ENCODE data around the gene SLC12A7.
"Not testable (repeated sequence)": the region's sequence is repeated elsewhere in the genome, so short reads cannot be mapped to it uniquely, and the experiment has no call there.

SLC12A7 gene

DNA sequence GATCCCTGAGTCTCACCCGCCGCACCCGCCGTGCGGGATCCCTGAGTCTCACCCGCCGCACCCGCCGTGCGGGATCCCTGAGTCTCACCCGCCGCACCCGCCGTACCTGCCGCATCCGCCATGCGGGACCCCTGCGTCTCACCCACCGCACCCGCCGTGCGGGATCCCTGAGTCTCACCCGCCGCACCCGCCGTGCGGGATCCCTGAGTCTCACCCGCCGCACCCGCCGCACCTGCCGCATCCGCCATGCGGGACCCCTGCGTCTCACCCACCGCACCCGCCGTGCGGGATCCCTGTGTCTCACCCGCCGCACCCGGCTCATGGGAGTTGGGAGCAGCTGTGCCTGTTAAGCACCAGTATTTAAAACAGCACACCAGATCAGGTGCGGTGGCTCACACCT lies 50.6 kb downstream of the SLC12A7 start:
- not testable (repeated sequence) for H3K9ac ChIP-seq (ENCODE audit: low read length); H3K4me1 ChIP-seq (ENCODE audit: control insufficient read depth, insufficient read depth, low read length); H3K9me3 ChIP-seq (ENCODE audit: control insufficient read depth, low read length); H3K27me3 ChIP-seq (replicated peaks; ENCODE audit: control insufficient read depth, insufficient read depth, low read length); H3K4me3 ChIP-seq (ENCODE audit: low read length); DNase-seq (ENCODE audit: low read depth)
- H3K36me3 ChIP-seq (ENCODE audit: control insufficient read depth, insufficient read depth, low read length, severe bottlenecking): peaks cover 34% of the 10 kb centered on the region

DNA sequence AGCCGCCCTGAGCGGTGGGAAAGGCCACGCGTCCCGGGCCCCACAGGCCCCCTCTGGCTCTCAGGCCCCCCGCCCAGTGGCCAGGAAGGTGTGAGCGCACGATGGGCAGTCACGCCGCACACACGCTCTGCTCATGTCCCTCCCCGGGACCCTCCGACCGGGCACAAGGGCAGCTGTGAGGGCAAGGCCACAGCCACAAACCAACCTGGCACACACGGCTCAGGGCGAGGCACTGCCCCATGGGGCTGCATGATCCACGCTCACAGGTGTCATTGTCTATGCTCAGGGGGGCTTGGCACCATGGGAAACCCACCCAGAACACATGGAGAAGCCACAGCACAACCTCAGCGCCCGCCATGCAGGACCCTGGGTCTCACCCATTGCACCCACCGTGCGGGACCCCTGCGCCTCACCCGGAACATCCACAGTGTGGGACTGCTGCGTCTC lies 51.3 kb downstream of the SLC12A7 start:
- Histone ChIP-seq H3K9ac (ENCODE audit: low read length) (no peak overlapping the region), H3K36me3 (ENCODE audit: control insufficient read depth, insufficient read depth, low read length, severe bottlenecking) (peaks cover 37% of the 10 kb centered on the region), H3K4me1 (ENCODE audit: control insufficient read depth, insufficient read depth, low read length) (no peaks in the 10 kb centered on the region), H3K9me3 (ENCODE audit: control insufficient read depth, low read length) (no peaks in the 10 kb centered on the region), H3K27me3 (replicated peaks; ENCODE audit: control insufficient read depth, insufficient read depth, low read length) (no peaks in the 10 kb centered on the region), H3K4me3 (ENCODE audit: low read length) (no peak overlapping the region)
- no peak for DNase-seq (ENCODE audit: low read depth)

DNA sequence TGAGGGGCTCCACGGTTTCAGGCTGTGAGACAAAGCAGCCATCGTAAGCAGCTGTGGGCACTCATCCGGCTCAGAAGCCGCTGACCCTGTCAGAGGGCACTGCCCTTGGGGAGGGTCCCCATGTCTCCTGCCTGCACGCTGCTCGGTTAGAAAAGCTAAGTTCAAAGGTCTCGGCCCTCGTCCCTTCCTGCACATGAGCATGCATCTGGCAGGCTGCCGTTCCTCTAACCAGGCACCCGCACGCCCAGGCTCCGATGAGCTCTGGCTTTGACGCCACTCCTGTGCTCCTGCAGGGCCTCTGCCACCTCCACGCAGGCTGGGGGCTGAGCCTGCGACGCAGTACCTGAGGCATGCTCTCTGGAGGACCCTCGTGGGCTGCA lies 52.0 kb downstream of the SLC12A7 start:
- no peak overlapping the region for H3K9ac ChIP-seq (ENCODE audit: low read length)
- no peak overlapping the region for H3K4me3 ChIP-seq (ENCODE audit: low read length)
- no peak for DNase-seq (ENCODE audit: low read depth)
- no peaks in the 10 kb centered on the region for H3K9me3 ChIP-seq (ENCODE audit: control insufficient read depth, low read length)
- H3K36me3 ChIP-seq (ENCODE audit: control insufficient read depth, insufficient read depth, low read length, severe bottlenecking): peaks cover 42% of the 10 kb centered on the region
- H3K27me3 ChIP-seq (replicated peaks; ENCODE audit: control insufficient read depth, insufficient read depth, low read length): no peaks in the 10 kb centered on the region
- H3K4me1 ChIP-seq (ENCODE audit: control insufficient read depth, insufficient read depth, low read length): no peaks in the 10 kb centered on the region

DNA sequence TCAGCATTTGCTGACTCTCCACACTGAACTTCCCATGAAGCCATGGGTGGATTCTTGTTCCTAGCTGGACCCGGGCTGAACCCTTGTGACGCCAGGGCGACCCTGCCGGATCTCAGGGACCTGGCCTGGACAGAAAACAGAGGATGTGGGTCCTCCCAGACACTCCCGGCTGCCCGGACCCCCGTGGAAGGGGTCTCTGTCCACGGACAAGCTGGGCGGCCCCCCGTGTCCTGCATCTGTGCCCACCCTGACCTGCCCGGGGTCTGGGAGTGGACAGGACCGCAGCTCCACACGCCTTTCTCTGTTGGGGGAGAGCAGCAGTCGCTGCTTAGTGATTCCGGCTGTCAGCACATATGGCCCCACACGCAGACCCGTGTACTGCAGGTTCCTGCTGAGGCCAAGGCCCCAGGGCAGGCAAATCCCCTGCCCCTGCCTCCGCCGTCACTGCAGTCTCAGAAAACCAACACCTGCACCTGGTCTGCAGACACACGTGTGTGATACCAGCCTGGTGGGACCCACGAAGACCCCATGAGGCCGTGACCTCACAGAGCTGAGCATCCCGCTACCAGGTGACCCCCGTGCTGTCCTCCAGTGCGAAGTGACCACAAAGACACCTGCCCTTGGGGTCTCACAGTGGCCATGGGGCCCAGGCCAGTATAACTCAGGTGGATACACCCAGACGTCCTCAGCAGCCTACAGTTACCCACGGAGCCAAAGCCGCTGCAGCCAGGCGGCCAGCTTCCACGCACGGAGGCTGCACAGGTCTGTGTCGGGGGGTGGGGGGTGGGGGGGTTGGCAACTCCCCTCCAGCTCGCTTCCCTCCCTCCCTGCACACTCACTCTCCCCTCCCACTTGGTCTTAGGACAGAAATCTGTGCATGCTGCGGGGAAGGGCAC lies 52.6 kb downstream of the SLC12A7 start:
- DNase-seq (ENCODE audit: low read depth): no peak
- peaks cover 44% of the 10 kb centered on the region for H3K36me3 ChIP-seq (ENCODE audit: control insufficient read depth, insufficient read depth, low read length, severe bottlenecking)
- H3K9ac ChIP-seq (ENCODE audit: low read length): no peak overlapping the region
- no peaks in the 10 kb centered on the region for H3K27me3 ChIP-seq (replicated peaks; ENCODE audit: control insufficient read depth, insufficient read depth, low read length)
- H3K4me1 ChIP-seq (ENCODE audit: control insufficient read depth, insufficient read depth, low read length): no peaks in the 10 kb centered on the region
- no peak overlapping the region for H3K4me3 ChIP-seq (ENCODE audit: low read length)
- no peaks in the 10 kb centered on the region for H3K9me3 ChIP-seq (ENCODE audit: control insufficient read depth, low read length)

DNA sequence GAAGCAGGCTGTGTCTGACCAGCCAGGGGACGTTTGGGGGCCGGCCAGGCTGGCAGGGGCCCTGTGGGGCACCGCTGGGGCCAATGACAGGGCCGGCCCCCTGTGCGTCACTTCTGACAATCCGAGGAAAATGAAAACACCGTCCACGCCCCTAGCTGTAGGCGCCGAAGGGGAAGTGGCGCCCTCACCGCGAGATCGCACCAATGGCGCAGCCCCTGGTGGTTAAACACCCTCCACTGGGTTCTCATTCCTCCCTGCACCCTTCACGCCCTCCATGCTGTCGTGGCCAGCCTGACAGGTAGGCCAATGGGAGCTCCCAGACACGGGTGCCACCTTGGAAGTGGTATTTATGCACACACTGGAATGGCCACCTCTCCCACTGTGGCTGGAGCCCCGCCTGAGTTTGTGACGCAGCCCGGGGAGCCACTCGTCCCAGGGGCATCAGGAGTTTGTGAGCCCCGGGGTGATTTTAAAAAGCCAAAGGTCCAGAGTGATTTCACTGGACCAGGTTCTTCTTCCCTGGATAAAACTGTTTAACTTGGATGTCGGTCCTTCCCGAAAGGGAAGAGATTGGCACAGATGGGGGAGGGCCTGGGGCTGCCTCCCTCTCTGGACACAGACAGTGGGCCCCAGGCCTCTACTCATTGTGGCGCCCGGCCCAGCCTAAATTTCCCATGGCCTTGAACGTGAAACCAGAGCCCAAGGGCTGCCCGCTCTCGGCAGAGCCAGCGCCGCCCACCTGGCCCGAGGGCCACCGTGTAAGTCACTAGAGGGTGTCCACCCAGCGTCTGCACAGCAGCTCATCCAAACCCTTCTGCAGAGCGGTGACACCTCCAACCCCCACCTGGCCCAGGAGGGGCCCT lies 53.5 kb downstream of the SLC12A7 start:
- peaks cover 39% of the 10 kb centered on the region for H3K36me3 ChIP-seq (ENCODE audit: control insufficient read depth, insufficient read depth, low read length, severe bottlenecking)

DNA sequence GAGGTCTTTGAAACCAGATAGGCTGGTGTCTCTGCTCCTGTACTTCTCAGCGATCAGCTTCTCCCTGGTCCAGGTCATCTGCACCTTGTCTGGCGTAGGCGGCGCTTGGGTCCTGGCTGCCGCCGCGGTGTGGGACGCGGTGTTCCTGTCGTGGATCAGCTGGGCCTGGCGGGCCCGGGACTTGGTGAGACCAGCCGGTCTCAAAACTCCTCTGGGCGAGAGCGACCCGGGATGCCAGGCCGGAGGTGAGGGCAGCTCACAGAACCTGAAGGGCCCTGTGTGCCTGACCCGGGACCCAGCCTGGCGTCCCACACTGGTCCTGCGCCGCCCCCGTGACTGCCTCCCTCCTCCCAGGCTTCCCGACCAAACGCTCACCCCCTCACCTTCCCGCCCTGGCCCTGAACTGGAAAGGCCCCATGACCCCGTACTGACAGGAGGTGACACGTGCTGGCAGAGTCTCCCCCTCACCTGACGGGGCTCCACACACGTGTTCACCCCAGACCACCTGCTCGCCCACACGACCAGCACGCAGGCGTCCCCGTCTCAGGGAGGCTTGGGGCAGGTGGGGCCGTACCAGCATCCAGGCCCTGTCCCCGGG lies 54.3 kb downstream of the SLC12A7 start:
- DNase-seq (ENCODE audit: low read depth): no peak
- Histone ChIP-seq H3K36me3 (ENCODE audit: control insufficient read depth, insufficient read depth, low read length, severe bottlenecking) (peaks cover 35% of the 10 kb centered on the region), H3K9ac (ENCODE audit: low read length) (no peak overlapping the region), H3K4me3 (ENCODE audit: low read length) (no peak overlapping the region), H3K9me3 (ENCODE audit: control insufficient read depth, low read length) (no peaks in the 10 kb centered on the region), H3K27me3 (replicated peaks; ENCODE audit: control insufficient read depth, insufficient read depth, low read length) (no peaks in the 10 kb centered on the region), H3K4me1 (ENCODE audit: control insufficient read depth, insufficient read depth, low read length) (peaks cover 3% of the 10 kb centered on the region)

More for the DNA sequence above, 53.5 kb downstream of the SLC12A7 start:
- H3K4me1 ChIP-seq (ENCODE audit: control insufficient read depth, insufficient read depth, low read length): peaks cover 3% of the 10 kb centered on the region
- no peak for DNase-seq (ENCODE audit: low read depth)
- no peaks in the 10 kb centered on the region for H3K9me3 ChIP-seq (ENCODE audit: control insufficient read depth, low read length)
- no peak overlapping the region for H3K4me3 ChIP-seq (ENCODE audit: low read length)
- H3K9ac ChIP-seq (ENCODE audit: low read length): no peak overlapping the region
- H3K27me3 ChIP-seq (replicated peaks; ENCODE audit: control insufficient read depth, insufficient read depth, low read length): no peaks in the 10 kb centered on the region

DNA sequence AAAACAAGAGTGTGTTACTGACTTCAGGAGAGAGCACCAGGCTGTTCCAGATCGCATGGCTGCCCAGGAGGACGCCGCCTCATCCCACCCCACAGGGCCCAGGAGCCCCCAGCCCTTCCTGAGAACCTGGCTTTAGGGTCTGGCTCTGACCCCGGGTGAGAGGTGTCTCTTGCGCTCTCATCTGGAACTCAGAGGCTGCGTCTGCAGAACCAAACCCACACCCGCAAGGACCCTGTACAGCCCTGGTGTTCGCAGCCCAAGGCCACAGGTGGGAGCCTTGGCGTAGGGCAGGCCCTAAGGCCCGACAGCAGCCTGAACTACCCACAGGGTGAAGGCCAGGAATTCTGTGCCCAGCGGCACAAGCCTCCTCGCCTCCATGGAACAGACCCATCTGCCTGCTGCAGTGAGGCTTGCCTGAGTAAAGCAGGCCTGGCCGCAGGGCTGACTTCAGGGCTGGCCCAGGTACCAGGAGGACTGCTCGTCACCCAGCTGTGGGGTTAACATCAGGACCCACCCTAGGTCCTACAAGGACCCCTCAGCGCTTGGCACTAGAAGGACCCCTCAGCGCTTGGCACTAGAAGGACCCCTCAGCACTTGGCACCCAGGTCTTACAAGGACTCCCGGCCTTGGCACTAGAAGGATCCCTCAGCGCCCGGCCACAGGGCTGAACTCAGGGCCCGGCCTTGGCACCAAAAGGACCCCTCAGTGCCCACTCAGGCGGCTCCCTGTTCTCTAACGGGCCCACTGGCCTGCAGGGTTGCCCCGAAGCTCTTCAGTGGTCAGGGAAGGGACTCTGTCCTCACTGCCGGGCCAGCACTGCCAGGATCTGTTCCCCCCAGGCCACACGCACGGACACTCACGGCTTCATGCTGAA lies 55.0 kb downstream of the SLC12A7 start:
- no peak overlapping the region for H3K9ac ChIP-seq (ENCODE audit: low read length)
- DNase-seq (ENCODE audit: low read depth): no peak
- H3K4me3 ChIP-seq (ENCODE audit: low read length): no peak overlapping the region
- no peaks in the 10 kb centered on the region for H3K27me3 ChIP-seq (replicated peaks; ENCODE audit: control insufficient read depth, insufficient read depth, low read length)
- peaks cover 39% of the 10 kb centered on the region for H3K36me3 ChIP-seq (ENCODE audit: control insufficient read depth, insufficient read depth, low read length, severe bottlenecking)
- H3K4me1 ChIP-seq (ENCODE audit: control insufficient read depth, insufficient read depth, low read length): peaks cover 3% of the 10 kb centered on the region
- no peaks in the 10 kb centered on the region for H3K9me3 ChIP-seq (ENCODE audit: control insufficient read depth, low read length)

DNA sequence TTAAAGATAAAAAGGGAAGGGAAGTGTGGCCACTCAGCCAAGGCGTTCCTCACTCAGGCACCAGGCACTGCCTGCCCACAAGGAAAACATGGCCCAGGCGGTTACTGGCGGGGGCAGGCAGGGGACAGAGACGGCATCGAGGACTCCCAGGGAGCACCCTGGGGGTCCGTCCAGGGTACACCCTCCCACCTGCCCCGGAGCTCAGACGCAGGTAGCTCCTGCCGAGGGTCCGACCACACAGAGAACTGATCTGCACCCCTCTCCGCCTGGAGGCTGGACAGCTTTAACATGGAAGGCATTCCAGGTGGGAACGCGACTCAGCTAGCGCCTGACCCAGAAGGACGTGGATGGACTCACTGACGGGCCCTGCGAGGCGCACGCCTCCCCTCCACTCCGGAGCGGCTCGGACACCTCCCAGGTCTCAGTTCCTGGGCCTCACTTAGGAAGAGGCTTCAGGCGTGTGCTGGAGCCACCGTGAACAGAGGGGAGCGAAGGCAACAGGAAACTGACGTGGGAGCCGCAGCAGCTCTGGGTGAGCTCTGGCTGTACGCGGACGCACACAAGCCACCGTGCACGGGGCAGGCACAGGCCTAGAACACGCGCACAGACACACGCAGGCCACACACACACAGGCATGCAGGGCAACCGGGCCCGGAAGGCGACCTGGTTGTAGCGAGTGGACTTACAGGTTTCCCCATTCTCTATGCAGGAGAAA lies 55.8 kb downstream of the SLC12A7 start:
- no peak overlapping the region for H3K4me3 ChIP-seq (ENCODE audit: low read length)
- H3K36me3 ChIP-seq (ENCODE audit: control insufficient read depth, insufficient read depth, low read length, severe bottlenecking): peaks cover 44% of the 10 kb centered on the region
- no peak overlapping the region for H3K9ac ChIP-seq (ENCODE audit: low read length)
- no peaks in the 10 kb centered on the region for H3K9me3 ChIP-seq (ENCODE audit: control insufficient read depth, low read length)
- peaks cover 3% of the 10 kb centered on the region for H3K4me1 ChIP-seq (ENCODE audit: control insufficient read depth, insufficient read depth, low read length)
- H3K27me3 ChIP-seq (replicated peaks; ENCODE audit: control insufficient read depth, insufficient read depth, low read length): peaks cover 4% of the 10 kb centered on the region
- DNase-seq (ENCODE audit: low read depth): no peak

DNA sequence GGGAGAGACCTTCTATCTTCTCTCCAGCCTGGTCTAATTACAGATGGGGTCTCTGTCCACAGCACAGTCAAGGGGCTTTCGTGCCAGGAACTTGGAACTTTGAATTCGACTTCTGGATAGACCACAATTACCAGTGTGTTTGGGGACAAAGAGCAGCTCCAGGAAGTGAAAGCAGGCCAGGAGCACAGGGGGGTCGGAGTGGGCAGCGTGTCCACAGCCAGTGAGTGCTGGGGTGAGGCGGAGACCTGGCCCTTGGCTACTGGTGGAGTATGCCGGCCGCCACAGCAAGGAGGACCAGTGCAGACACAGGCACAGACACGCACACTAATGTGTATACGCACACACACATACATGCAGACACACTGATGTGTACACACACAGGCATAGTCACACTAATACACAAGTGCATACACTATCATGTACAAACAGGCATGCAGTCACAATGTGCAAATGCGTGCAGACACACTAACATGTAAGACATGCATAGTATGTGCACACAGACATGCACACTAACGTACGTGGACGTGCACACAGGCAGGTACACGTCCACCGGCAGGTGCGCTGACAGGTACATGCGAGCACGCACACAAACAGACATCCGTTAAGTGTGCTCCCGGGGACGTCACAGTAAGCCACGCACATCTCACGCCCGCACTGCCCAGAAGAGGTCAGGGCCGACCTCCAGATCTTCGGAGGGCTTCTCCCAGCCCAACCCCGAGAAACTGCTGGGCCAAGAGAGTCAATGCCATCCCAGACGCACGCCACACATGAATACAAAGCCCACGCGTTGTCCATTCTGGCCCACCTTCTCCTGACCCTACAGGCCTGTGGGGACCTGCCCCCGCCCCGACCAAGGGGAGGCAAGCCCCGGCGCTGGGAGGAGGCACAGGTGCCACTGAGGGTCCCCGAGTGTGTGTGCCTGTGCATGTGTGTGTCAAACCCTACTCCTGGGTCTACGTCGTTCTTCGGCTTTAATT lies 56.8 kb downstream of the SLC12A7 start:
- Histone ChIP-seq H3K4me3 (ENCODE audit: low read length) (no peak overlapping the region), H3K9ac (ENCODE audit: low read length) (no peak overlapping the region), H3K27me3 (replicated peaks; ENCODE audit: control insufficient read depth, insufficient read depth, low read length) (peaks cover 4% of the 10 kb centered on the region), H3K9me3 (ENCODE audit: control insufficient read depth, low read length) (no peaks in the 10 kb centered on the region), H3K4me1 (ENCODE audit: control insufficient read depth, insufficient read depth, low read length) (peaks cover 3% of the 10 kb centered on the region), H3K36me3 (ENCODE audit: control insufficient read depth, insufficient read depth, low read length, severe bottlenecking) (peaks cover 45% of the 10 kb centered on the region)
- no peak for DNase-seq (ENCODE audit: low read depth)

Measured in adipocyte (in vitro differentiated cells).